CD4-positive, alpha-beta T cell treated with Interleukin-6 at 100 ng/mL for 8 hours (primary cell): ENCODE results near the gene CLCN6.
A peak's percentile ranks its signal among the peaks of the same experiment; 100 is the strongest.

Experiments used
- DNase-seq: peaks from one replicate; pipeline ENCODE4 v3.0.0-alpha.2; 2020; ENCODE audit warnings: mixed read lengths, low spot score

The CLCN6 gene

GRCh38 chr1:11856698-11857097 lies 50.7 kb downstream of the CLCN6 start:
- DNase-seq: no peak

DNA sequence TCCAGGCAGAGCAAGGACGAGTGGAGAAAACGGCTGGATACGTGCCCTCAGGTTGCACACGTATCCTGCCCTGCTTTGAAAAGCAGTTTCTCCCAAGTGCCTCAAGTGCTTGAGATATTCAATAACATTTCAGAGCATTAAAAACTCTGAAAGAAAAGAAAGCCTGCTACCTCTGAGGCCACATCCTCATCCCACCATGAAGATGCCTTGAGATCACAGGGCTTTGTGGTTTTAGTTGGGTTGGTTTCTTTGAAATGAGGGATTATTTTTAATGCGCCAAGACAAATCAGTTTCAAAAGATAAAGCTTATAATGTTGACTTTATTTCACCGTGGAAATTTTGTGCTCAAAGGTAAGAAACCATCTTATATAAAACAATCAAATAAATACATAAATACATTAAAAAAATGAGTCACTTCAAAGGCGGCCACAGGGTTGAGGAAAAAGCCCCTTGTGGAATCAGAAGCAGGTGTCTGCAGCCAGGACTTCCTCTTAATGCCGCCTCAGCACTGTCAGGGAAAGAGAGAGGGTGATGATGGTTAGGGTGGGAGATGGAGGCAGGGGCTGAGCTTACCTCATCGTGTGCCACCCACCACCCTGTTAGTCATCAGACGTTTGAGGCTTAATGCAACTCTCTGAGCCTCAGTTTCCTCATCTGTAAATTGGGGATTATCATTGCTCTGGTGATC lies 51.3 kb downstream of the CLCN6 start:
- no peak for DNase-seq

DNA sequence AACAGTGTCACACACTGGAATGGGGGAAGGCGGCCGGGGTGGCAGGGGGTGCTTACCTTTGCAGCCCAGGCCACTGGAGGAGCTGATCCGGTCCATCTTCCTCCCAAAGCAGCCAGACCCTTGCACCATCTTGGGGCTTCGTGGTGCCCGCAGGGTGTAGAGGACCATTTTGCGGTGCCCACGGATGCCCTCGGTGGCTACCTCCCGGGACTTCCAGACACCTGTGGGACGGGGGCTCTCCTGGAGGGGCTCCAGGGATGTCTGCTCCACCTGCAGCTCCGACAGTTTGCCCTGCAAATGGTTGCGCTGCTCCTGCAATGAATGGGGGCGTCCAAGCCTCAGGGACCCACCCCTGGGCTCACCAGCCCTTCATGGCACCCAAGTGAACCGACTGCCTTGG lies 52.2 kb downstream of the CLCN6 start:
- DNase-seq: no peak

GRCh38 chr1:11858613-11858967 lies 52.6 kb downstream of the CLCN6 start, which contains the start of gene NPPB:
TSS of gene NPPB (minus strand) at chr1:11858945. CDS start at chr1:11858833, 112 bp downstream.
- no peak for DNase-seq

DNA sequence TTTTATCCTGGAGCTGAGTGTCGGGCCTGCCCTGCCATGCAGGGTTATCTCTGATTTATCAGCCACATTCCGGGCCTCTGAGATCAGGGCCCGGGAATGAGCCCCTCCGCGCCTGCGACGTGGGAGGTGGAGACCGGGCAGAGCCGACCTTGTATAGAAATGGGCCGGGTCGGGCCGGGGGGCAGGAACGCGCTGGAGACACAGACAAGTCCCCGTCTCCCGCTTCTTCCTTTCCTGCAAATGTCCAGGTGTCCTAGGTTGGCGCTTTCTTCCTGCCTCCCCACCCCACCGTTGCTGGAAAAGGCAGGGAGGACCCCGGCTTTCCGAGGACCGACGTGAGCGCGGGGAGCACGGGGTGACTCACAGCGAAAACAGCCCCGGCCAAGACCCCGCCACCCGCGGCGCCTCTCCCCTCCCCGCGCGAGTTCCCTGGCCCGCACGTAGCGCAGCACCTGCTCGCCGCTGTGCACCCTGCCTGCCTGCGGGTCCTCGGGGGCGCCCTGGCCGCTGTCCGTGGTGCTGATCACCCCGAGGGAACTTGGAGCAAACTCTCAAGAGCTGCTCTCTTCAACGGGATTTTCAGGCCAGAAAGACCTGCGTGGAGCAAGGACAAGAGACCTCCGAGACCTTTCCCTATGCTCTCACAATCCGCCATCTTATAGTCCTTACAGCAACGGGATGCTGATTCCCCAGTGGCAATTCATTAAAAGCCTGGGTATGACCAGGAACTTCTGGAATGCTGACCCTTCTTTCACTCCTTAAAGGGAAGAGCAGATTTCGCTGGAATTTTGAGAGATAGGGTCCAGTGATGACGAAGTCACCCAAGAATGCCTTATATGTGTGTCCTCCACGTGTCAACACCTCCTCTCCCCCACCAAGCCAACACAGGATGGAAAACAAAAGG lies 53.2 kb downstream of the CLCN6 start:
- DNase-seq: peak; percentile 29

- no peak for DNase-seq
Measured at GRCh38 chr1:11860083-11860482, 54.1 kb downstream of the CLCN6 start.

DNA sequence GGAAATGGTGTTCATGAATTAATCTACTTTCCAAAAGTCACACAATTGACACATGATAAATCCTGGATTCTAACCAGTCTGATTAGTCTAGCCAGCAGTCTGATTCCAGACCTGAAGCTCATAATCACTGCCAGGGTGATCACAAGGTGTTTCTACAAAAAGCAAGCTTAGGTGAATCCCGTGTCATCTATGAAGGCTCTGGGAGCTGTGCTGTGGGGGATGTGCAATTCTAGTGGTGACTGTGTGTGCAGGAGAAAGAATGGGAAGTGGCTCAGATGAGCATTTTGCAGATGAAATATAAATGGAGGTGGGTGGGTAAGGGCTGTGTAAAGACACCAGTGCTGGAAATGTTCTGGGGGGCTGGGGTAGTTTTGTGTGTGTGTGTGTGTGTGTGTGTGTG lies 54.6 kb downstream of the CLCN6 start:
- DNase-seq: no peak

DNA sequence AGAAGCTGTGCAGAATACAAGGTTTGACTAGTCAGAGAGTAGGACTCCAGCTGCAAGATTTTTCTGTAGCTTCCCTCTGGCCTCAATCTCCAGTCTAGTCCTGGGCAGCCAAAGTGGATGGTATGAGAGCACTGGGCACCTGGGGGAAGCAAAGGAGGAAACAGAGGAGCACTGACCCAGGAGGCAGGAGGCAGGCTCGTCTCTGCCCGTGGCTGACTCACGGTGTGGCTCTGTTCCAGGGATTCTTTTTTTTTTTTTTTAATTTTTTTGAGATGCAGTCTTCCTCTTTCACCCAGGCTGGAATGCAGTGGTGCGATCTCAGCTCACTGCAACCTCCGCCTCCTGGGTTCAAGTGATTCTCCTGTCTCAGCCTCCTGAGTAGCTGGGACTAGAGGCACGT lies 56.9 kb downstream of the CLCN6 start:
- DNase-seq: no peak

DNA sequence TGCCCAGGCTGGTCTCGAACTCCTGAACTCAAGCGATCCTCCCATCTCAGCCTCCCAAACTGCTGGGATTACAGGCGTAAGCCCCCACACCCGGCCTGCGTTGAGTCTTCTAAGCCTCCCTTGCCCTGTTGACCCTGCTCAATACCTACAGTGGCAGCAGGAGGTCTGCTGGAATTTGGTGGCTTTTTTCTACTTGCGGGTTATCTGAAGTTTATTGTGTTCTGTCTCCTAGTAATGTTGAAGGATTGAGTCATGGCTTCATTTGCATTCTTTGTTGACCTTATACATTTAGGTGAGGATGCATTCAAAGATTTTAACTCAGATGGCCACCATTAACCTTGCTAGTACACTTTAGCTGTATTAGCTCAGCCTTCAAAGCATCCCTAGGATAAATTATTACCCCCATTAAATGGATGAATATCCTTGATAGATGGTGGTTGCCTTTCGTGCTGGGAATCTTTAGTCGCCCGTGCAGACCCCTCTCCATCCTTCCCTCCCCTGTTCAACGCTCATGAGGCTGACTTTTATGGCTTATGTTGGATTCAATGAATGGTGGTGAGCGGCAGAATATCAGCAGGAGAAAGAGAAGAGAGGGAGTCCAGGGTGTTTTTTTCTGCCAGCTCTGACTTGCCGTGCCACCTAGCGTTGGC lies 62.5 kb downstream of the CLCN6 start:
- no peak for DNase-seq

- DNase-seq: no peak
Measured at GRCh38 chr1:11869104-11869503, 63.1 kb downstream of the CLCN6 start.

GRCh38 chr1:11869650-11870207 lies 63.7 kb downstream of the CLCN6 start:
- no peak for DNase-seq

GRCh38 chr1:11872545-11872944 lies 66.6 kb downstream of the CLCN6 start:
- no peak for DNase-seq

DNA sequence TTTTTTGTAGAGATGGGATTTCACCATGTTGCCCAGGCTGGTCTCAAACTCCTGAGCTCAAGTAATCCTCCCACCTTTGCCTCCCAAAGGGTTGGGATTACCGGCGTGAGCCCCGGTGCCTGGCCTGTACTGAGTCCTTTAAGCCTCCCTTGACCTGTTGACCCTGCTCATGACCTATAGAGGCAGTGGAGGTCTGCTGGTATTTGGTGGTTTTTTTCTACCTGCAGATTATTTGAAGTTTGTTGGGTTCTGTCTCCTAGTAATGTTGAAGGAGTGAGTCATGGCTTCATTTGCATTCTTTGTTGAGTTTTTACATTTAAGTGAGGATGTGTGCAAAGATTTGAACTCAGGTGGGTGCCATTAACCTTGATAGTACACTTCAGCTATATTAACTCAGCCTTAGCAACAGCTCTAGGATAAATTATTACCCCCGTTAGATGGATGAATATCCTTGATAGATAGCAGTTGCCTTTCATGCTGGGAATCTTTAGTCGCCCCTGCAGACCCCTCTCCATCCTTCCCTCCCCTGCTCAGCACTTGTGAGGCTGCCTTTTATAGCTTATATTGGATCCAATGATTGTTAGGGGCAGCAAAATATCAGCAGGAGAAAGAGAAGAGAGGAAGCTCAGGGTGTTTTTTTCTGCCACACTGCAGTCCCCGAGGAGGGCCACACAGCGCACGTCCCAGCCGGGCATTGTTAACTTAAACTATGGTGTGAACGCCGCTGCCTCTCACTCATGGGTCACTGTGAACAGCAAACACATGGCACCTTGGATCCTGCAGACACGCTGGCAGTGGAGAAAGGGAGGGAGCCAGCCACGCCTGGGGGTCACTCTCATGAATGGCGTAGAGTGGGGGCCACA lies 67.6 kb downstream of the CLCN6 start:
- DNase-seq: no peak

DNA sequence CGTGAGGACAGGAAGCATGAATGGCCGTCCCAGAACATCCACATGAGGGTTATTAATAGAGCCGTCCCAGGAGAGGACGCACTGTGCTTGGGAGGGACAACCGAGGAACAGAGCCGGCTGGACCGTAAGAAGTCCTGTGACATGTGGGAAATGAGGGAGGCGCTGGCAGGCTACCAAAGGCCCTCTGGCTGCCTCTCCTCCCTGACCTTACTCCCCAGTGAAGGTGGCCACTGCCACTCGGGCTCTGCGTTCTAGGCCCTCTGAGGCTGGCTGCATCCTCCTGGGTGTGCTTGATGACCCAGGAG lies 68.2 kb downstream of the CLCN6 start:
- no peak for DNase-seq

DNA sequence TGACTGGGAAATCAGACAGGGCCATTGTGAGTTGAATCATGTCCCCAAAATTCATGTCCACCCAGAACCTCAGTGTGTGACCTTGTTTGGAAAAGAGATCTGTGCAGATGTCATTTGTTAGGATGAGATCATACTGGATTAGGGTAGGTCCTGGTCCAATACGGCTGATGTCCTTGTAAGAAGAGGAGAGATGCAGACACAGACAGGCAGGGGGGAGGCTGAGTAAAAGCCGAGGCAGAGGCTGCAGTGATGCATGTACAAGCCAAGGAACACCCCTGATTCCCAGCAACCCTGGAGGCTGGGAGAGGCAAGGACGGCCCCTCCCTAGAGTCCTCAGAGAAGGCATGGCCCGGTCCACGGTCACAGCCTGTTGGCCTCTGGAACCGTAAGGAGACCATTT lies 68.6 kb downstream of the CLCN6 start:
- DNase-seq: no peak

DNA sequence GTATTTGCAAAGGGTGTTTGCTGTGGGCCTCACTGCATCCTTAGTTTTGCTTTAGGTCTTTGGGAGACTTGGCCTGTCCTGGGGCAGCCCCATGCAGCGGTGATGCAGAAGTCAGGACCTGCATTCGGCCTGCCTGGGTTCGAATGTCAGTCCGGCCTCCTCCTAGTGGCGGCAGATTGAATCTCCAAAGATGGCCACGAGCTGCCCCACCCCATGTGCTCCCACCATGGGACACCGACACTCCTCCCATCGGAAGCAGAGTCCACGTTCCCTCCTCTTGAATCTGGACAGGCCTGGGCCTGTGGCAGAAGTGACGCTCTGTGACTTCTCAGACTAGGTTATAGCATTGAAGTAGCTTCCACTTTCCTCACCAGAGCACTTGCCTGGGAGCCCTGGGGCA lies 69.1 kb downstream of the CLCN6 start:
- no peak for DNase-seq

GRCh38 chr1:11877074-11877473 lies 71.1 kb downstream of the CLCN6 start:
- no peak for DNase-seq

DNA sequence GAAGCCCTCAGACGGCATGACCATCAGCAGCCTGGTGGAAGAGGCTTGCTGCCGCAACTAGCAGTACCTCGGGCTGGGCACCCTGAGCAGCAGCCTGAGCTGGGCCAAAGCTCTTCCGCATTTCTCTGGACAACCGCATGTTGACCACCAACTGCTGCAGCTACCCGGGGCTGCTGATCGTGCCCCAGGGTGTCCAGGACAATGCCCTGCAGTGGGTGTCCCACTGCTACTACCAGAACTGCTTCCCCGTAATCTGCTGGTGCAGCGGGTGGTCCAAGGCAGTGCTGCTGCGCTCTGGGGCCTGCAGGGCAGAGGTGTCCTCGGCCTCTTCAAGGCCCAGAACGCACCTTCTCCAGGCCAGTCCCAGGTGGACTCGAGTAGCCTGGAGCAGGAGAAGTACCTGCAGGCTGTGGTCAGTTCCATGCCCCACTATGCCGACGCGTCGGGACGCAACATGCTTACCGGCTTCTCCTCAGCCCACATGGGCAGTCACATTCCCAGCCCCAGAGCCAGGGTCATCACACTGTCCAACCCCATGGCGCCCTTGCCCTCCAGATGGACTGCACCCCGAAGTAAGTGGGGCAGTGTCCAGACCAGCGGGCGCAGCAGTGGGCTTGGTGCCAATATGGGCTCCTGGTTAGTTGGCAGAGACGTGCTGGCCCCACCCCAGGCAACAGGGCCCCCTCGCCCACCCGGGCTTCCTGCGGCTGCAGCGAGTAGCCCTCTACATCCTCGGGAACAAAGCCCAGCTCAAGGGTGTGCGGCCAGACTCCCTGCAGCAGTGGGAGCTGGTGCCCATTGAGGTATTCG lies 72.3 kb downstream of the CLCN6 start:
- DNase-seq: no peak

DNA sequence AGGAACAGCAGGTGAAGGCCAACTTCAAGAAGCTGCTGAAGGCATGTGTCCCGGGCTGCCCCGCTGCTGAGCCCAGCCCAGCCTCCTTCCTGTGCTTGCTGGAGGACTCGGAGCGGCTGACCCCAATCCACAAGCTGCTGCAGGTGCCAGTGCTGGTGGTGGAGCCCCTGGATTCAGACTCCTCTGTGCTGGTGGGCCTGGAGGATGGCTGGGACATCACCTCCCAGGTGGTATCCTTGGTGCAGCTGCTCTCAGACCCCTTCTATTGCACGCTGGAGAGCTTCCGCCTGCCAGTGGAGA lies 72.8 kb downstream of the CLCN6 start:
- no peak for DNase-seq

DNA sequence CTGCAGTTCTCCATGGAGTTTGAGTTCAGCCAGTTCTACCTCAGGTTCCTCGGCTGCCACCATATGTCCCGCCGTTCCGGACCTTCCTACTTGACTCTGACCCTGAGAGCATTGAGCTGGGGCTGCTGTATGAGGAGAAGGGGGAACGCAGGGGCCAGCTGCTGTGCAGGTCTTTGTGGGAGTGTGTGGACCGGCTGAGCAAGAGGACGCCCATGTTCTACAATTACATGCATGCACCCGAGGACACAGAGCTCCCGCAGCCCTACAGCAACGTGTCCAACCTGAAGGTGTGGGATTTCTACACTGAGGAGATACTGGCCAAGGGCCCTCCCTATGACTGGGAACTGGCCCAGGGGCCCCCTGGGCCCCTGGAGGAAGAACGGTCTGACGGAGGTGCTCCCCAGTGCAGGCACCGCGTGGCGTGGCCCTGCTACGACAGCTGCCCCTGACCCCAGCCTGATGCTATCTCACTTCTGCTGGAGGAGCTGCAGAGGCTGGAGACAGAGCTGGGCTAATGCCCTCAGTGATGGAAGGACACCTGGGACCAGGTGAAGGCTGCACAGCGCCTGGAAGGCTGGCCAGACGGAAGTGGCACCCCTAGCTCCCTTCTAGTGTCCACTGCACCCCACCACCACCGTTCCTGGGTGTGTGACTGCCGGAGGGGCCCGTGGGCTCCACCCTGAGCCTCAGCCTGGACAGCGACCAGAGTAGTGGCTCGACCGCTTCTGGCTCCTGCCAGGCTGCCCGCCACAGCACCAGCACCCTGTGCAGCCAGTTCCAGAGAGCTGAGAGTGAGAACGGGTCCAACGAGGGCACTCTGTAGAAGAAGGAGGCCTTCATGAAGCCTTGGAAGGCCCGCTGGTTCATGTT lies 73.6 kb downstream of the CLCN6 start:
- DNase-seq: no peak
